ENCODE measurements around the gene KIF26A. TPM values are rescaled to one million over a fixed set of nuclear protein-coding genes. Genes with fewer than 3 reads are reported as not detected.

Gene KIF26A
- total and polyA plus RNA-seq, 8 donors, result 0.65 to 21.7 (median 1.5) TPM

DNA sequence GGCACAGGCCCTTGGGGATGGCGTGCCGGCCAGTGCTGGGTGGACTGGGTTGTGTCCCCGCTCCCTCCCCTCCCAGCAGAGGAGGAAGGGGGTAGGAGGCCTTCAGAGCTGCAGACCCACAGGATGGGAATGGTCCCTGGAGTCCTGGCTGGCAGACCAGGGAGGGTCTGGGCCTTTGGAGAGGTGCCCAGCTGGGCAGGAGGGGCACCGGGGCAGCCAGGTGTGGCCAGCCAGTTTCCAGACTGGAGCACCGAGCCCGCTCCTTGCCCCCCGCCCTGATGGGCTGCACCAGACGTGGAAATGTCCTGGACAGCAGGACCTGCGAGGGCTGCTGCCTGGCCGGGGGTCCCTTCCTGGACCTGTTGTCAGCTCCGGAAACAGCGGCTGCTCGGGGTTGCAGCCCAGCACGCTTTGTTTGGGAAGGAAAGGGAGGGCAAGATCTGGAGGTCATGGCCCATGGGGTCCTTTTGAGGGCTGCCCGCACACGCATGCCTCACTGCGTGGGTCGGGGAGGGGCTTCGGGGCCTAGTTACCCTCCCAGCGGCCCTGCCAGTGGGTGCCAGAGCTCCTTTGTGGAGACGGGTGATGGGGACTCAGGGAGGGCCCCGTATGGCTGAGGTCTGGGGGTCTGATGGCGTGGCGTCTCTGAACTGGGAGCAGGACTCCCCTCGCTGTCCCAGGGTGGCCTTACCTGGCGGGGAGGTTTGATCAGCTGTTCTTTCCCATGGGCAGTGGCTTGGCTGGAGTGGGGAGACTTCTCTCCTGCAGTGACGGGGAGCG is 9.1 kb downstream of the KIF26A start:
- DNase-seq, result no peak
- intact Hi-C loops (cut with DNase I; ENCODE audit: low total_unique reads), result no loop called here
- Histone ChIP-seq H3K36me3 (no peaks in the 10 kb centered on the region), H3K4me1 (peaks cover 0 to 14% (median 5%) of the 10 kb centered on the region in 4 donors), H3K9me3 (no peaks in the 10 kb centered on the region), H3K27me3 (peaks cover 0 to 27% (median 0%) of the 10 kb centered on the region in 3 donors), H3K4me3 (no peak overlapping the region), H3K27ac (peak overlapping the region in 1 of 5 donors; percentile 4)
- no peak for TF ChIP-seq POLR2A (IDR thresholded peaks at IDR 0.05)
- TF ChIP-seq CTCF (IDR thresholded peaks at IDR 0.05), result no peak
- TF ChIP-seq EP300 (IDR thresholded peaks at IDR 0.05), result no peak
- TF ChIP-seq POLR2AphosphoS5 (IDR thresholded peaks at IDR 0.05), result no peak
- 76 to 86% (median 82%) methylated on average over 10 to 28 of the region's 28 CpGs for WGBS, 5 donors

DNA sequence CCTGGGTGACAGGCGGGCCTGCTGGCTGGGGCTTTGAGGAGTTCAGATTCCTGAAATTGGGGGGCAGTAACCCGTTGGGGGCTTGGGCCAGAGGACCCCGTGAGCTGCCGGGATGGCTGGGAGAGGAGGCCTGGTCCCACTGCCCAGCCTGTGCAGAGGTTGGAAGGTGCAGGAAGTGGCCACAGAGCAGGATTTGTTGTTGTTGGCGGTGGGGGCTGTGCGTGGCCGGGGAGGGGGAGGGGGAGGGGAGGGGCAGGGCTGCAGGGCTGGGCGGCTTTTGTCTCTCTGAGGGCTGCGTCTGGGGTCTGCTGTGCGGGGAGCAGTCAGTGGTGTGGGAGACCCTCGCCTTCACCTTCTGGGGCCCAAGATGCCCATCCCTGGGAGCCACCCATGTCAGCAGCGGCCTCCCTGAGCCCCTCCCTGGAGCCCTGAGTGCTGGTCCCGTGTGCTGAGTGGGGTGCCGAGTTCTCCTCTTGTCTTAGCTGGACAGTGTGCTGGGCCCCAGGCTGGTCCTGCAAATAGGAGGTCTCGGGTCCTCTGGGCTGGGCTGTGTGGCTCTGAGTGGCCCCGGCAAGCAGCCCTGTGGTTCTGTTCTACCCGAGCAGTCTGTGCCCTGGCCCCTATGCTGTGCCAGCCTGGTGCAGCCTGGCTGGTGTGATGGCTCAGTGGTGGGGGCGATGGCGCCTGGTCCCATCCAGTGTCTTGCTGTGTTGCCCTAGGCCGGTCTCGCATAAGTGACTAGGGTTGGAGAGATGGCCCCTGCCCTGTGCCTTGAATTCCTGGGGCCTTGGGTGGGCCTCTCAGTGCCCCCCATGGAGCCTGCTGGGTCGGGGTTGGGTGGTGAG is 10.3 kb downstream of the KIF26A start:
- 53 to 82% (median 77%) methylated on average over 12 to 22 of the region's 22 CpGs for WGBS, 5 donors
- no peaks in the 10 kb centered on the region for H3K36me3 ChIP-seq
- peak overlapping the region in 1 of 5 donors; percentile 7 for H3K27ac ChIP-seq
- TF ChIP-seq POLR2A (IDR thresholded peaks at IDR 0.05) (no peak), CTCF (IDR thresholded peaks at IDR 0.05) (no peak), POLR2AphosphoS5 (IDR thresholded peaks at IDR 0.05) (no peak), EP300 (IDR thresholded peaks at IDR 0.05) (no peak)
- no peak overlapping the region for H3K4me3 ChIP-seq
- no peaks in the 10 kb centered on the region for H3K9me3 ChIP-seq
- peaks cover 0 to 25% (median 0%) of the 10 kb centered on the region in 3 donors for H3K27me3 ChIP-seq
- no peak for DNase-seq
- intact Hi-C loops (cut with DNase I; ENCODE audit: low total_unique reads), result no loop called here
- H3K4me1 ChIP-seq, result peaks cover 0 to 10% (median 4%) of the 10 kb centered on the region in 4 donors

DNA sequence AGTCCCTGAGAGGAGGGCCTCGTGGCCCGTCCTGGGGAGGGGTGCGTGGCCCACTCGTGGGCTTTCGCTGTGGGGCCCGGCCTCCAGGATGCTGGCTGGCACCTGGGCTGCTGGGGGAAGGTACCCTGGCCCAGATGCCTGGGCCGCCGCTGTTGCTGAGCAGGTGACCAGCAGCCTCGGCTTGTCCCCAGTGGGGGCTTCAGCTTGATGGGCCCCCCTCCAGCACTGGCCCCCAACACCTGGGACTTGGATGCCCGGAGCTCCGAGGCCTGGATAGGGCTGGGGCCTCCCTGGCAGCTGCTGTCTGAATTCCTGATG is 10.8 kb downstream of the KIF26A start:
- no peak for TF ChIP-seq POLR2A (IDR thresholded peaks at IDR 0.05)
- TF ChIP-seq POLR2AphosphoS5 (IDR thresholded peaks at IDR 0.05), result no peak
- peaks cover 0 to 19% (median 0%) of the 10 kb centered on the region in 3 donors for H3K27me3 ChIP-seq
- H3K4me1 ChIP-seq, result peaks cover 0 to 10% (median 4%) of the 10 kb centered on the region in 4 donors
- peak overlapping the region in 1 of 5 donors; percentile 7 for H3K27ac ChIP-seq
- WGBS, 5 donors, result 83 to 94% (median 92%) methylated on average over 3 to 11 of the region's 11 CpGs
- H3K36me3 ChIP-seq, result no peaks in the 10 kb centered on the region
- intact Hi-C loops (cut with DNase I; ENCODE audit: low total_unique reads), result no loop called here
- H3K9me3 ChIP-seq, result no peaks in the 10 kb centered on the region
- DNase-seq, result no peak
- H3K4me3 ChIP-seq, result no peak overlapping the region

- intact Hi-C loops (cut with DNase I; ENCODE audit: low total_unique reads), result no loop called here
- Histone ChIP-seq H3K4me1 (peaks cover 0 to 10% (median 4%) of the 10 kb centered on the region in 4 donors), H3K27ac (peak overlapping the region in 1 of 5 donors; percentile 7), H3K9me3 (no peaks in the 10 kb centered on the region), H3K4me3 (no peak overlapping the region), H3K36me3 (no peaks in the 10 kb centered on the region), H3K27me3 (peaks cover 0 to 18% (median 0%) of the 10 kb centered on the region in 3 donors)
- DNase-seq, result peak in 1 of 2 donors; percentile 79
- 28 to 46% (median 41%) methylated on average over 6 to 12 of the region's 12 CpGs for WGBS, 5 donors
- TF ChIP-seq POLR2A (IDR thresholded peaks at IDR 0.05) (no peak), EP300 (IDR thresholded peaks at IDR 0.05) (no peak), CTCF (IDR thresholded peaks at IDR 0.05) (no peak), POLR2AphosphoS5 (IDR thresholded peaks at IDR 0.05) (no peak)
Observed at GRCh38 chr14:104149617-104150135, 11.3 kb downstream of the KIF26A start.

Measured in stomach (tissue), 9 donors.